ENCODE data around the gene FAM171A2.
"Not testable (repeated sequence)": the region's sequence is repeated elsewhere in the genome, so short reads cannot be mapped to it uniquely, and the experiment has no call there.

FAM171A2 gene

GRCh38 chr17:44363613-44364159, at the start of gene FAM171A2:
TSS of gene FAM171A2 (minus strand) at chr17:44363853. CDS start at chr17:44363714, 139 bp downstream.
- no peak for FAIRE-seq

GRCh38 chr17:44409309-44410028, 45.8 kb upstream of the FAM171A2 start:
- FAIRE-seq: no peak

GRCh38 chr17:44408786-44409185, 45.1 kb upstream of the FAM171A2 start:
- FAIRE-seq: no peak

- no peak for FAIRE-seq
These were observed 39.0 kb upstream of the FAM171A2 start for GRCh38 chr17:44402564-44403172.

GRCh38 chr17:44400226-44400847, 36.7 kb upstream of the FAM171A2 start:
- FAIRE-seq: peak; percentile 30

GRCh38 chr17:44398692-44399691, 35.3 kb upstream of the FAM171A2 start:
- FAIRE-seq: no peak

- no peak for FAIRE-seq
These were observed 34.1 kb upstream of the FAM171A2 start for GRCh38 chr17:44397479-44398440.

- no peak for FAIRE-seq
These were observed 33.3 kb upstream of the FAM171A2 start for GRCh38 chr17:44396946-44397345.

- FAIRE-seq: no peak
These were observed 31.2 kb upstream of the FAM171A2 start for GRCh38 chr17:44394833-44395232.

GRCh38 chr17:44394112-44394511, 30.5 kb upstream of the FAM171A2 start:
- FAIRE-seq: not testable (repeated sequence)

GRCh38 chr17:44390250-44390870, 26.7 kb upstream of the FAM171A2 start:
- FAIRE-seq: no peak

- no peak for FAIRE-seq
These were observed 26.1 kb upstream of the FAM171A2 start for GRCh38 chr17:44389723-44390202.

GRCh38 chr17:44389281-44389680, 25.6 kb upstream of the FAM171A2 start, which contains the start of gene ITGA2B:
TSS of gene ITGA2B (minus strand) at chr17:44389649. CDS start at chr17:44389473, 176 bp downstream.
- no peak for FAIRE-seq

GRCh38 chr17:44387804-44388203, 24.2 kb upstream of the FAM171A2 start:
- FAIRE-seq: no peak

- FAIRE-seq: no peak
These were observed 22.5 kb upstream of the FAM171A2 start for GRCh38 chr17:44386182-44386525.

GRCh38 chr17:44385287-44386181, 21.9 kb upstream of the FAM171A2 start:
- no peak for FAIRE-seq

GRCh38 chr17:44384823-44385286, 21.2 kb upstream of the FAM171A2 start:
- no peak for FAIRE-seq

GRCh38 chr17:44384281-44384822, 20.7 kb upstream of the FAM171A2 start:
- no peak for FAIRE-seq

GRCh38 chr17:44383861-44384260, 20.2 kb upstream of the FAM171A2 start:
- FAIRE-seq: no peak

Measured in A204.1 (cell line).